Skeletal muscle cell (primary cell): Measurements from ENCODE around the gene TELO2.
A peak's percentile ranks its signal among the peaks of the same experiment; 100 is the strongest.

Experiments
- DNase-seq: peaks from one replicate; pipeline ENCODE4 v3.0.0-alpha.2; 2010; ENCODE audit warnings: low read depth
- H3K4me3 ChIP-seq: 2 replicates; pipeline ENCODE4 v1.5.1; 2011; ENCODE audit warnings: low read depth, mild to moderate bottlenecking, control low read depth, low read length, moderate library complexity

Gene TELO2

GRCh38 chr16:1530883-1531637, 37.9 kb downstream of the TELO2 start:
- no peak overlapping the region for H3K4me3 ChIP-seq
- DNase-seq, result peak; percentile 31

GRCh38 chr16:1531638-1531910, 38.4 kb downstream of the TELO2 start:
- DNase-seq, result no peak
- H3K4me3 ChIP-seq, result no peak overlapping the region

- DNase-seq, result no peak
- H3K4me3 ChIP-seq, result no peak overlapping the region
Observed at GRCh38 chr16:1532081-1532760, 39.1 kb downstream of the TELO2 start.

- no peak overlapping the region for H3K4me3 ChIP-seq
- no peak for DNase-seq
Observed at GRCh38 chr16:1532771-1533170, 39.6 kb downstream of the TELO2 start.

GRCh38 chr16:1533443-1533951, 40.3 kb downstream of the TELO2 start, which contains the start of gene TMEM204:
Gene TMEM204 (plus strand): TSS chr16:1533666. CDS start chr16:1534276, 610 bp downstream.
- DNase-seq, result peak; percentile 41
- H3K4me3 ChIP-seq, result peak within 1 kb of the TSS; percentile 53

- no peak for DNase-seq
- peak overlapping the region; percentile 53 for H3K4me3 ChIP-seq
Observed at GRCh38 chr16:1534021-1535020, 41.2 kb downstream of the TELO2 start.

- peak overlapping the region; percentile 53 for H3K4me3 ChIP-seq
- no peak for DNase-seq
Observed at GRCh38 chr16:1535391-1536291, 42.5 kb downstream of the TELO2 start.

GRCh38 chr16:1536601-1537000, 43.4 kb downstream of the TELO2 start:
- H3K4me3 ChIP-seq, result no peak overlapping the region
- no peak for DNase-seq

GRCh38 chr16:1537138-1537577, 44.0 kb downstream of the TELO2 start:
- DNase-seq, result no peak
- H3K4me3 ChIP-seq, result no peak overlapping the region

- no peak for DNase-seq
- no peak overlapping the region for H3K4me3 ChIP-seq
Observed at GRCh38 chr16:1537763-1538289, 44.7 kb downstream of the TELO2 start.

GRCh38 chr16:1538804-1539520, 45.8 kb downstream of the TELO2 start:
- no peak overlapping the region for H3K4me3 ChIP-seq
- no peak for DNase-seq

- DNase-seq, result no peak
- H3K4me3 ChIP-seq, result no peak overlapping the region
Observed at GRCh38 chr16:1539720-1540555, 46.8 kb downstream of the TELO2 start.

GRCh38 chr16:1540556-1540855, 47.3 kb downstream of the TELO2 start:
- H3K4me3 ChIP-seq, result no peak overlapping the region
- DNase-seq, result no peak

GRCh38 chr16:1541293-1542165, 48.4 kb downstream of the TELO2 start:
- H3K4me3 ChIP-seq, result no peak overlapping the region
- DNase-seq, result no peak

GRCh38 chr16:1542166-1542500, 49.0 kb downstream of the TELO2 start:
- no peak overlapping the region for H3K4me3 ChIP-seq
- DNase-seq, result no peak

GRCh38 chr16:1542533-1542932, 49.4 kb downstream of the TELO2 start:
- no peak overlapping the region for H3K4me3 ChIP-seq
- no peak for DNase-seq
